HEK293T (cell line): Measurements from ENCODE around the gene PER3.

Source experiments
- FOXM1 ChIP-seq: fragments of 450-650 bp; IDR thresholded peaks from 2 replicates; pipeline ENCODE4 v1.6.1; 2017; ENCODE audit warnings: mild to moderate bottlenecking, borderline replicate concordance
- SP1 ChIP-seq: fragments of 450-650 bp; IDR thresholded peaks from 2 replicates; pipeline ENCODE4 v1.6.1; 2017
- SUZ12 ChIP-seq: fragments of 450-650 bp; IDR thresholded peaks from 2 replicates; pipeline ENCODE4 v1.6.1; 2016; ENCODE audit warnings: mild to moderate bottlenecking
- TF ChIP-seq, protein P1 (sequence below): fragments of 450-650 bp; IDR thresholded peaks from 2 replicates; pipeline ENCODE4 v1.6.1; 2016

DNA sequence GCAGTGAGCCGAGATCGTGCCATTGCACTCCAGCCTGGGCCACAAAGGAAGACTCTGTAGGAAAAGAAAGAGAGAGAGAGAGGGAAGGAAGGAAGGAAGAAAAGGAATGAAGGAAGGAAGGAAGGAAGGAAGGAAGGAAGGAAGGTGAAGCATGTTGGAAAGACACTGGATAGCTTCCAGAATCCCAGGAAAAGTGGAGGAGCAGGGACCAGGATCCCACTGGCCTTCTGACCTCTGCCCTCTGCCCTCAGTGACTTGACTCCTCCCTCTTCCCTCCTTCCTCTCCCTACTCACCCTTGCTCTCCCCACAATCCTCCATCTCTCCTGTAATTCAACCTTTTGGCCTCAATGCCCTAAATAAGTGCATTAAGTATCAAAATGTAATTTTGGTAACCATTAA lies 72.9 kb downstream of the PER3 start:
- TF ChIP-seq, protein P1, sequence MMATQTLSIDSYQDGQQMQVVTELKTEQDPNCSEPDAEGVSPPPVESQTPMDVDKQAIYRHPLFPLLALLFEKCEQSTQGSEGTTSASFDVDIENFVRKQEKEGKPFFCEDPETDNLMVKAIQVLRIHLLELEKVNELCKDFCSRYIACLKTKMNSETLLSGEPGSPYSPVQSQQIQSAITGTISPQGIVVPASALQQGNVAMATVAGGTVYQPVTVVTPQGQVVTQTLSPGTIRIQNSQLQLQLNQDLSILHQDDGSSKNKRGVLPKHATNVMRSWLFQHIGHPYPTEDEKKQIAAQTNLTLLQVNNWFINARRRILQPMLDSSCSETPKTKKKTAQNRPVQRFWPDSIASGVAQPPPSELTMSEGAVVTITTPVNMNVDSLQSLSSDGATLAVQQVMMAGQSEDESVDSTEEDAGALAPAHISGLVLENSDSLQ: no peak
- no peak for TF ChIP-seq SP1
- TF ChIP-seq SUZ12: no peak
- no peak for TF ChIP-seq FOXM1
